ENCODE measurements around the gene RGL1. TPM values are rescaled to one million over a fixed set of nuclear protein-coding genes. Genes with fewer than 3 reads are reported as not detected.

The RGL1 gene
- total and polyA plus RNA-seq, 3 experiments from 2014 or later, result 0.97 to 3.3 (median 3.3) TPM

DNA sequence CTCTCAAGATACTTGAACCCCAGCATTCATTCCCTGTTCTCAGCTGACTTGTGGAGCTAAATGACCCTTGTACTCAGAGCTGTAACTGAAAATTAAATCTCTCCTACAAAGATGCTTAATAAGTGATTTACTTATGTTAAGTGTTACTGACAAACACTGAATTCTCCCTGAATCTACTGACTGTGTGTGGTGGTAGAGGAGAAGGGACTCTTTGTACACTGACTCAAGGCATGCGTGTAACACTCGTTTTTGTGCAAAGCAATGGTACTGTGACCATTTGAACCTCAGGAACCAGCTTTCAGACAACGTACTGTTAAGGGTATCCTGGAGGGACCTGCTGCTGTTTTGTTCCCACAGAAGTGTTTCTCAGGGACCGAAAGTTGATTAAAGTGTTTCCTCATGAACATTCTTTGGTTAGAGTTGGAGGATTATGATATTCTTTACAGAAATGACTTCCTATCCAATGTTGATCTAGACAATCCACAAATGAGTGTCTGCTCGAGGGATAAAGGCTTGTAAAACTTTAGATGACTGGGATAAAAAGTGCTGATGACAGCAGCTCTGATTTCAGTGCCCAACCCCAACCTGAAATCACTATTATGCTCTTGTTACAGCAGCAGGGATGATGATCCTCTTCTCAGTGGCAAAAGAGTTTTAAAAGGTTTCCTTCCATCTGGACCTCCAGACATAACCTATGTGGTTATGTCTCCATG lies 12.8 kb downstream of the RGL1 start:
- no peak overlapping the region for H3K27ac ChIP-seq (ENCODE audit: low read depth, low read length)
- no peak overlapping the region for H3K4me3 Mint-ChIP-seq
- no peak for DNase-seq
- peaks cover 0 to 2% of the 10 kb centered on the region in 2 donors for H3K27me3 Mint-ChIP-seq
- H3K27ac Mint-ChIP-seq, result no peak overlapping the region
- POLR2A ChIA-PET, result no interaction called here
- no peaks in the 10 kb centered on the region for H3K9me3 ChIP-seq (ENCODE audit: low read length)
- no peaks in the 10 kb centered on the region for H3K4me1 ChIP-seq (ENCODE audit: insufficient read depth, low read length)
- H3K36me3 Mint-ChIP-seq, result no peaks in the 10 kb centered on the region
- CTCF ChIA-PET, result no interaction called here
- H3K4me3 ChIP-seq (ENCODE audit: low read length), result no peak overlapping the region
- H3K9me3 Mint-ChIP-seq, result no peaks in the 10 kb centered on the region
- H3K27me3 ChIP-seq (ENCODE audit: insufficient read depth, low read length, poor library complexity, severe bottlenecking), result no peaks in the 10 kb centered on the region
- H3K36me3 ChIP-seq (ENCODE audit: insufficient read depth, low read length), result no peaks in the 10 kb centered on the region
- H3K4me1 Mint-ChIP-seq, result no peaks in the 10 kb centered on the region

DNA sequence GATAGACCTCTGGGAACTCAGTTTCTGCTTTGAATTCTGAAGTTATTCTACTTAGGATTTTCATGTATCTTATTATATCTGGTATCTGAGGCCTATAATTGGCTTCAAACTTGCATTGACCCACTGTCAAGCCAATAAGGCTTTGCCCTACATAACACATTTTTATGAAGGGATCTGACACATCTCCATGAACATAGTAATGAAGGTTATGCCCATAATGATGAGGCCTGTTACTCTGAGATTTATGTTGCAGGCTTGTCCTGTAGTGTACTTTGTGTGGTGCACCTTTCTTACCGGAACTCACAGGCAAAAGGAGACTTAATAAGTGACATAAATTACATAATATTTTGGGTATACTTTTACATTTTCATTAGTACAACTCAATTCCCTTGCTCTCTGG lies 14.1 kb downstream of the RGL1 start:
- no peak overlapping the region for H3K4me3 ChIP-seq (ENCODE audit: low read length)
- POLR2A ChIA-PET, result no interaction called here
- H3K4me3 Mint-ChIP-seq, result no peak overlapping the region
- H3K36me3 Mint-ChIP-seq, result no peaks in the 10 kb centered on the region
- H3K27me3 ChIP-seq (ENCODE audit: insufficient read depth, low read length, poor library complexity, severe bottlenecking), result no peaks in the 10 kb centered on the region
- no peaks in the 10 kb centered on the region for H3K9me3 Mint-ChIP-seq
- H3K27ac ChIP-seq (ENCODE audit: low read depth, low read length), result no peak overlapping the region
- no peaks in the 10 kb centered on the region for H3K4me1 Mint-ChIP-seq
- H3K4me1 ChIP-seq (ENCODE audit: insufficient read depth, low read length), result no peaks in the 10 kb centered on the region
- H3K9me3 ChIP-seq (ENCODE audit: low read length), result no peaks in the 10 kb centered on the region
- H3K36me3 ChIP-seq (ENCODE audit: insufficient read depth, low read length), result no peaks in the 10 kb centered on the region
- no peak for DNase-seq
- H3K27ac Mint-ChIP-seq, result no peak overlapping the region
- H3K27me3 Mint-ChIP-seq, result no peaks in the 10 kb centered on the region
- CTCF ChIA-PET, result no interaction called here

DNA sequence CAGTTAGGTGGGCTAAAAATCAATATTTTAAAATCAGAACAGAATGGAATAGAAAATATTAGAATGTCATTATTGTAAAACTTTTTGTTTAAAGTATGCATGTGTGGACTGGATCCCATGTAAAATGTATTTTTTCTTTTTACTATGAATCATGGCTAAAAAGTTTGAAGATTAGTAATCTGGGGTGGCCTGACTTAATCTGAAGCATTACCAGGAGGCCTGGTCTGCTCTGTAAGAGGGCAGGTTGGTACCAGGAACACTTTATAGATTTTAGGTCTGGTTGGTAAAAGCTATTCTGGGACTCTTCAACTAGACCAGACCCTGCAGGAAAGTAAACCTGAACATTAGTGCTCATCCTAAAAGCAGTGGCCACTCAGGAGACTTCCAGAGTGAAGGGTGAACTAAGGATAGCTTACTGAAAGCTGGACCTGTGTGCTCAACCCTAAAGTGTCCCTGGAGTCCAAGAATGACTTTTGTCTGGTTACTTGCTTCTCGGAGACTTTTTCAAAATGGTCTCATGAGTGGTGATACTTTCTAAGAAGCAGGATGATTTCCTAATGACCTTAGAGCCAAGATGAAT lies 16.5 kb downstream of the RGL1 start:
- H3K27ac Mint-ChIP-seq, result no peak overlapping the region
- CTCF ChIA-PET, result no interaction called here
- Histone ChIP-seq H3K9me3 (ENCODE audit: low read length) (no peaks in the 10 kb centered on the region), H3K4me1 (ENCODE audit: insufficient read depth, low read length) (no peaks in the 10 kb centered on the region), H3K27me3 (ENCODE audit: insufficient read depth, low read length, poor library complexity, severe bottlenecking) (no peaks in the 10 kb centered on the region), H3K36me3 (ENCODE audit: insufficient read depth, low read length) (no peaks in the 10 kb centered on the region), H3K27ac (ENCODE audit: low read depth, low read length) (no peak overlapping the region), H3K4me3 (ENCODE audit: low read length) (no peak overlapping the region)
- POLR2A ChIA-PET, result no interaction called here
- no peak for DNase-seq
- H3K27me3 Mint-ChIP-seq, result peaks cover 0 to 2% of the 10 kb centered on the region in 2 donors
- H3K4me1 Mint-ChIP-seq, result no peaks in the 10 kb centered on the region
- H3K36me3 Mint-ChIP-seq, result no peaks in the 10 kb centered on the region
- no peaks in the 10 kb centered on the region for H3K9me3 Mint-ChIP-seq
- no peak overlapping the region for H3K4me3 Mint-ChIP-seq

DNA sequence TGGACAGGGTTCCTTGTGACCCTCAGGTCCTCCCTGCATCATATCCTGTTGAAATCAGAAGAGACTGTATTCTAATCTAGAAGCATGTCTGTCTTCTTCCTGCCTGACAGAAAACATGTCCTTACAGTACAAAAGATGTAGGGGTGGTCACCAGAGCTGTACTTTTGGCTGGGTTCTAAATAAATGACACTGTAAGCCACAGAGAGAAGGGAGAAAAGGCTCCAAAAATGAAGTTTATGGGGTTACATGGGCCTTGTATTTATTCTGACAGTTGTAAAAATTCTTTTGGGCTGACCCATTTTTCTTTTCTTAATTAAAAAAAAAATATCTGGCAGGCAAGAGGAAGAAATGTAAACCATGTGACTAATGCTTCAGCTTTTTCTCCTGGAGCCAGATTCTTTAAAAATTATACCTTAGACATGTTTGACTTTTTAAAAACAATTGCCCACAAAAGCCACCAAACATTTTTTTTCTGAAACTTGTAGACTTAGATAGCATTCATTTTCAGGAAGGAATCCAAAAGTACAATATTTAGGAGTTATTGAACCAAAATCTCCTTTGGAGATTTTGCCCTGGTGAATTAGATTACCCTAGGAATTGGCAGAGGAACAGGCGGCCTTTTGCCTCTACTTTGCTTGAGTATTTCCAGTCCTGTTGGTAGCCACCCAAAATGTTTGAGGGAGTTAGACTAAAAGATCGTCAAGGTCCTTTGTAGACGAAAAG lies 17.1 kb downstream of the RGL1 start:
- Histone ChIP-seq H3K27me3 (ENCODE audit: insufficient read depth, low read length, poor library complexity, severe bottlenecking) (no peaks in the 10 kb centered on the region), H3K27ac (ENCODE audit: low read depth, low read length) (no peak overlapping the region), H3K4me3 (ENCODE audit: low read length) (no peak overlapping the region), H3K9me3 (ENCODE audit: low read length) (no peaks in the 10 kb centered on the region), H3K4me1 (ENCODE audit: insufficient read depth, low read length) (no peaks in the 10 kb centered on the region), H3K36me3 (ENCODE audit: insufficient read depth, low read length) (no peaks in the 10 kb centered on the region)
- ChIA-PET POLR2A (no interaction called here), CTCF (no interaction called here)
- H3K4me3 Mint-ChIP-seq, result no peak overlapping the region
- H3K36me3 Mint-ChIP-seq, result no peaks in the 10 kb centered on the region
- H3K9me3 Mint-ChIP-seq, result no peaks in the 10 kb centered on the region
- no peaks in the 10 kb centered on the region for H3K4me1 Mint-ChIP-seq
- H3K27me3 Mint-ChIP-seq, result peaks cover 0 to 2% of the 10 kb centered on the region in 2 donors
- no peak overlapping the region for H3K27ac Mint-ChIP-seq
- no peak for DNase-seq

DNA sequence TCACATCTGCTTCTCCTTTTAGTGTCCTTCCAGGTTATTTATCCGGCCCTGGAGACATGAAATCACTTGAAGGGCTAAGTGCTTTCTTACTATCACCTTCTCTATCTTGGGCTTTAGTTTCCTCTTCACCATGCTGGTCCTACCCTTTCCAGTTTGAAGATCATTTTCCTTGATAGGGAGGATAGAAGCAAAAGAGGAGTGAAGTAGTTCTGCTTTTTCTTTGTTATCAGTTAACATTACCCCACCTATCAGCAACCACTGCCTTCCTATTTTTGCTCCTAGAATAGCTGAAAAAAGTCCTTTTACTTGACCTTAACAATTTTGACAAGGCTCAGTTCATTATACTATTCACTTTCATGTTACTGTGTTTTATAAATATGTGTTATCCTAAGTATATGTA lies 19.4 kb downstream of the RGL1 start:
- H3K4me1 ChIP-seq (ENCODE audit: insufficient read depth, low read length), result no peaks in the 10 kb centered on the region
- Mint-ChIP-seq H3K27me3 (peaks cover 0 to 2% of the 10 kb centered on the region in 2 donors), H3K36me3 (no peaks in the 10 kb centered on the region), H3K9me3 (no peaks in the 10 kb centered on the region), H3K4me3 (no peak overlapping the region), H3K4me1 (no peaks in the 10 kb centered on the region), H3K27ac (no peak overlapping the region)
- no peaks in the 10 kb centered on the region for H3K9me3 ChIP-seq (ENCODE audit: low read length)
- no peaks in the 10 kb centered on the region for H3K27me3 ChIP-seq (ENCODE audit: insufficient read depth, low read length, poor library complexity, severe bottlenecking)
- H3K4me3 ChIP-seq (ENCODE audit: low read length), result no peak overlapping the region
- H3K27ac ChIP-seq (ENCODE audit: low read depth, low read length), result no peak overlapping the region
- DNase-seq, result no peak
- ChIA-PET CTCF (no interaction called here), POLR2A (no interaction called here)
- H3K36me3 ChIP-seq (ENCODE audit: insufficient read depth, low read length), result no peaks in the 10 kb centered on the region

DNA sequence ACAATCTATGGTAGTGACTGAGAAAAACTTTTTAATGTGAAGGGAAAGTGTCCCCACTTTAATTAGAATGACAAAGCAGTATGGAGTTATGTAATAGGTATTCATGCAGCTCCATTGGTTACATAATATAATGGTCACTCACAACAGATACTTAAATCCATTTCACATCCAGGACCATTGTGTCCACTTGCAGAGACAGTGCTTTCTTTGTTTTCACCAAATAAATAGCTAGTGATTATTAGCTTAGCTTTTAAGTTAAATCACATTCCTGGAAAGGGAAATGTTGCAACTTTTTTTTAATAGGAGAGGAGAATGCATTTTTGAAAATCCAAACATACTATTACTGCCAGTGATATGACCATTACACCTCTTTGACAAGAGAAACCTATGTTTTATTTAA lies 22.9 kb downstream of the RGL1 start:
- no peak for DNase-seq
- no peaks in the 10 kb centered on the region for H3K36me3 Mint-ChIP-seq
- H3K27ac Mint-ChIP-seq, result no peak overlapping the region
- CTCF ChIA-PET, result no interaction called here
- no peak overlapping the region for H3K4me3 ChIP-seq (ENCODE audit: low read length)
- no peaks in the 10 kb centered on the region for H3K27me3 ChIP-seq (ENCODE audit: insufficient read depth, low read length, poor library complexity, severe bottlenecking)
- H3K4me3 Mint-ChIP-seq, result no peak overlapping the region
- no peaks in the 10 kb centered on the region for H3K9me3 ChIP-seq (ENCODE audit: low read length)
- POLR2A ChIA-PET, result no interaction called here
- H3K9me3 Mint-ChIP-seq, result no peaks in the 10 kb centered on the region
- H3K36me3 ChIP-seq (ENCODE audit: insufficient read depth, low read length), result no peaks in the 10 kb centered on the region
- no peaks in the 10 kb centered on the region for H3K4me1 ChIP-seq (ENCODE audit: insufficient read depth, low read length)
- peaks cover 0 to 2% of the 10 kb centered on the region in 2 donors for H3K27me3 Mint-ChIP-seq
- no peaks in the 10 kb centered on the region for H3K4me1 Mint-ChIP-seq
- H3K27ac ChIP-seq (ENCODE audit: low read depth, low read length), result no peak overlapping the region

DNA sequence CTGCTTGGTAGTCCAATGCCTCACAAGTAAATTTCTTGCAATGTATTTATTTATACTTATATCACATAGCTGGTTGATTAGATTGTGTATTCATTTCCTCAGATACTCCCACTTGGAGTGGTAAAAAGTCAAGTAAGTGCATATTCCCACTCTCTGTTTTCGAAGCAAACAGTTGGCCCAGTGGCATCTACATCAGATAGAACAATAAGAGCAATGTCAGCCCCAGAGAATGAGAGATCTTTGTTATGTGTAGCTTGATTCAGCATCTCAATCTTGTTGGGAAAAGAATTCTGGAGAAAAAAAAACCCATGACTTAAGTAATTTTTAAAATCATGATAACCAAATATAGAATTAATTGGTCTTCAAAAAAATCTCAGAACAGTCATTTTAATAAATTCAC lies 25.5 kb downstream of the RGL1 start:
- H3K27ac Mint-ChIP-seq, result no peak overlapping the region
- no peaks in the 10 kb centered on the region for H3K36me3 Mint-ChIP-seq
- Histone ChIP-seq H3K27me3 (ENCODE audit: insufficient read depth, low read length, poor library complexity, severe bottlenecking) (no peaks in the 10 kb centered on the region), H3K27ac (ENCODE audit: low read depth, low read length) (no peak overlapping the region), H3K4me3 (ENCODE audit: low read length) (no peak overlapping the region), H3K4me1 (ENCODE audit: insufficient read depth, low read length) (no peaks in the 10 kb centered on the region), H3K9me3 (ENCODE audit: low read length) (no peaks in the 10 kb centered on the region), H3K36me3 (ENCODE audit: insufficient read depth, low read length) (no peaks in the 10 kb centered on the region)
- no peaks in the 10 kb centered on the region for H3K27me3 Mint-ChIP-seq
- H3K4me3 Mint-ChIP-seq, result no peak overlapping the region
- no peak for DNase-seq
- no peaks in the 10 kb centered on the region for H3K4me1 Mint-ChIP-seq
- ChIA-PET POLR2A (no interaction called here), CTCF (no interaction called here)
- no peaks in the 10 kb centered on the region for H3K9me3 Mint-ChIP-seq

DNA sequence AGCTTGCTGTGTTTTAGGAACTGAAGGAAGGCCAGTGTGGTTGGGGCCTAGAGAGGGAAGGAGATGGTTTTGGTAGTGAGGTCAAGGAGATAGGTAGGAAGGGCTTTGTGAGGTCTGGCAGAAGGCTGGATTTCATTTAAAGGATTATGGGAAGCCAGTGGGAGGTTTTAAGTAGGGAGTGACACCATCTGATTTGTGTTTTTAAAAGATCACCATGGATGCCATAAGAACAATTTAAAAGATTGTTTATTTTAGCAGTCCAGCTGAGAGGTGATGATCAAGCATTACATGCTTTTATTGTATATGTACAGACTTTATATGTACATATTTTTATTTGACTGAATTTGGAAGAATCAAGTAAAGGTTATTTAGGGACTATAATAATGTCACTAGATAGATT lies 26.4 kb downstream of the RGL1 start:
- H3K9me3 ChIP-seq (ENCODE audit: low read length), result no peaks in the 10 kb centered on the region
- H3K4me3 Mint-ChIP-seq, result no peak overlapping the region
- no peak for DNase-seq

More for the DNA sequence above, 26.4 kb downstream of the RGL1 start:
- CTCF ChIA-PET, result no interaction called here
- H3K4me1 Mint-ChIP-seq, result no peaks in the 10 kb centered on the region
- no peak overlapping the region for H3K4me3 ChIP-seq (ENCODE audit: low read length)
- H3K36me3 Mint-ChIP-seq, result no peaks in the 10 kb centered on the region
- H3K27me3 Mint-ChIP-seq, result no peaks in the 10 kb centered on the region
- no peak overlapping the region for H3K27ac ChIP-seq (ENCODE audit: low read depth, low read length)
- no peaks in the 10 kb centered on the region for H3K9me3 Mint-ChIP-seq
- no peak overlapping the region for H3K27ac Mint-ChIP-seq
- no peaks in the 10 kb centered on the region for H3K27me3 ChIP-seq (ENCODE audit: insufficient read depth, low read length, poor library complexity, severe bottlenecking)
- POLR2A ChIA-PET, result no interaction called here
- no peaks in the 10 kb centered on the region for H3K36me3 ChIP-seq (ENCODE audit: insufficient read depth, low read length)
- H3K4me1 ChIP-seq (ENCODE audit: insufficient read depth, low read length), result no peaks in the 10 kb centered on the region
